Urinary bladder (tissue), 4 donors: ENCODE results near the gene CD19. TPM values are rescaled to one million over a fixed set of nuclear protein-coding genes. Genes with fewer than 3 reads are reported as not detected.
"Not testable (repeated sequence)": the region's sequence is repeated elsewhere in the genome, so short reads cannot be mapped to it uniquely, and the experiment has no call there.

Source experiments
- DNase-seq: peaks from one replicate; pipeline ENCODE4 v3.0.0-alpha.2; 2015; ENCODE audit errors: extremely low spot score
- H3K27ac ChIP-seq: one replicate; pipeline ENCODE4 v1.5.1; 2013; ENCODE audit warnings: low read depth, mild to moderate bottlenecking, moderate library complexity
- H3K36me3 ChIP-seq: one replicate; pipeline ENCODE4 v1.6.1; 2013; ENCODE audit warnings: mild to moderate bottlenecking, moderate library complexity; ENCODE audit not compliant: insufficient read depth
- H3K4me1 ChIP-seq: one replicate; pipeline ENCODE4 v1.6.1; 2013; ENCODE audit warnings: mild to moderate bottlenecking, moderate library complexity; ENCODE audit not compliant: insufficient read depth
- H3K4me3 ChIP-seq: one replicate; pipeline ENCODE4 v1.5.1; 2013; ENCODE audit warnings: low read depth, low read length
- WGBS: extraction: QIAGEN DNeasy Blood & Tissue Kit; methylation state at CpG from one replicate; pipeline ENCODE4 v1.1.7; 2013; 5-methylcytosine and 5-hydroxymethylcytosine counted together
- polyA plus RNA-seq: library from polyadenylated mRNA; stranded (reverse); fragments of 200-250 nt; gene quantifications from one replicate; pipeline ENCODE4 v1.2.3, GENCODE V29; 2013
- total RNA-seq: library from RNA; depleted of rRNA; stranded (reverse); fragments of >200 nt; gene quantifications from one replicate; pipeline ENCODE4 v1.2.3, GENCODE V29; 2014
- donor health status: healthy with polysubstance abuse.
- donor health status: healthy.

CD19 gene
- total and polyA plus RNA-seq, 2 donors, result 0.16 to 0.70 TPM

GRCh38 chr16:28967156-28967555 is 35.4 kb downstream of the CD19 start:
- WGBS, result 88% methylated on average over 4 of the region's 4 CpGs
- Histone ChIP-seq H3K4me1 (no peaks in the 10 kb centered on the region), H3K4me3 (no peak overlapping the region), H3K27ac (no peak overlapping the region), H3K36me3 (no peaks in the 10 kb centered on the region)
- no peak for DNase-seq

GRCh38 chr16:28969696-28970095 is 37.9 kb downstream of the CD19 start:
- DNase-seq, H3K4me1 ChIP-seq, H3K4me3 ChIP-seq, H3K36me3 ChIP-seq, H3K27ac ChIP-seq: not testable (repeated sequence)
- 89% methylated on average over 2 of the region's 2 CpGs for WGBS

GRCh38 chr16:28974007-28974436 is 42.3 kb downstream of the CD19 start:
- Histone ChIP-seq H3K27ac (peak overlapping the region; percentile 11), H3K36me3 (no peaks in the 10 kb centered on the region), H3K4me1 (no peaks in the 10 kb centered on the region), H3K4me3 (peak overlapping the region; percentile 89)
- under 1% methylated on average over 17 of the region's 17 CpGs for WGBS
- DNase-seq, result peak; percentile 7

DNA sequence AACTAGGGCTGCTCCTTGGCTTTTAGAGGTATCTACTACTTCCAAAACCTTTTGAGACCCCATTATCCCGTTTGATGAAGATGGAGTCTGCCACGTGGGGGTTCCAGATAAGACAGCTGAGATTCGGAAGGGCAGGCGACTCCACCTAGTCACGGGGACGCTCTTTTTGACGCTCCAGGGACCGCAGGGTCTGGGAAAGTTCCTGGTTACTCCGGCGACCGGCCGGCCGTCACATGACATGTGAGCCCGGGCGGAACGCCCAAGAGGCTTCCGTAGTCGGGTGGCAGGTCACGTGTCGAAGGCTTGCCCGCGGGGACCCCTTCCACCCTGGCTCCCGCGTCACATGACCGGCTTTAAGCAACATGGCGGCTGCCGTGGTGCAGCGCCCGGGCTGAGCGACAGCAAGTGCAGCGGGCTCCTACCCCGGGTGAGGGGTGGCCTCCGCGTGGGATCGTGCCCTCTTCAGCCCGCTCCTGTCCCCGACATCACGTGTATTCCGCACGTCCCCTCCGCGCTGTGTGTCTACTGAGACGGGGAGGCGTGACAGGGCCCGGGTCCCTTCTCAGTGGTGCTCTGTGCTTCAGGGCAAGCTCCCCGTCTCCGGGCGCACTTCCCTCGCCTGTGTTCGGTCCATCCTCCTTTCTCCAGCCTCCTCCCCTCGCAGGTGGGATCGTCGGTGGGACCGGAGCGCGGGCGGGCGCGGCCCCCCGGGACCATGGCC is 42.8 kb downstream of the CD19 start, which contains the start of gene SPNS1:
SPNS1 (plus strand) TSS at position 342 of the 721 bp plus-strand sequence; CDS start at position 716, 374 bp downstream.
- Histone ChIP-seq H3K4me1 (no peaks in the 10 kb centered on the region), H3K36me3 (no peaks in the 10 kb centered on the region), H3K27ac (peak within 1 kb of the TSS; percentile 44), H3K4me3 (peak within 1 kb of the TSS; percentile 89)
- DNase-seq, result peak; percentile 92
- under 1% methylated on average over 60 of the region's 60 CpGs for WGBS

- no peaks in the 10 kb centered on the region for H3K4me1 ChIP-seq
- H3K36me3 ChIP-seq, result no peaks in the 10 kb centered on the region
- H3K27ac ChIP-seq, result no peak overlapping the region
- 5% methylated on average over 30 of the region's 30 CpGs for WGBS
- H3K4me3 ChIP-seq, result peak overlapping the region; percentile 89
- no peak for DNase-seq
These were observed 43.4 kb downstream of the CD19 start for GRCh38 chr16:28975158-28975599.

DNA sequence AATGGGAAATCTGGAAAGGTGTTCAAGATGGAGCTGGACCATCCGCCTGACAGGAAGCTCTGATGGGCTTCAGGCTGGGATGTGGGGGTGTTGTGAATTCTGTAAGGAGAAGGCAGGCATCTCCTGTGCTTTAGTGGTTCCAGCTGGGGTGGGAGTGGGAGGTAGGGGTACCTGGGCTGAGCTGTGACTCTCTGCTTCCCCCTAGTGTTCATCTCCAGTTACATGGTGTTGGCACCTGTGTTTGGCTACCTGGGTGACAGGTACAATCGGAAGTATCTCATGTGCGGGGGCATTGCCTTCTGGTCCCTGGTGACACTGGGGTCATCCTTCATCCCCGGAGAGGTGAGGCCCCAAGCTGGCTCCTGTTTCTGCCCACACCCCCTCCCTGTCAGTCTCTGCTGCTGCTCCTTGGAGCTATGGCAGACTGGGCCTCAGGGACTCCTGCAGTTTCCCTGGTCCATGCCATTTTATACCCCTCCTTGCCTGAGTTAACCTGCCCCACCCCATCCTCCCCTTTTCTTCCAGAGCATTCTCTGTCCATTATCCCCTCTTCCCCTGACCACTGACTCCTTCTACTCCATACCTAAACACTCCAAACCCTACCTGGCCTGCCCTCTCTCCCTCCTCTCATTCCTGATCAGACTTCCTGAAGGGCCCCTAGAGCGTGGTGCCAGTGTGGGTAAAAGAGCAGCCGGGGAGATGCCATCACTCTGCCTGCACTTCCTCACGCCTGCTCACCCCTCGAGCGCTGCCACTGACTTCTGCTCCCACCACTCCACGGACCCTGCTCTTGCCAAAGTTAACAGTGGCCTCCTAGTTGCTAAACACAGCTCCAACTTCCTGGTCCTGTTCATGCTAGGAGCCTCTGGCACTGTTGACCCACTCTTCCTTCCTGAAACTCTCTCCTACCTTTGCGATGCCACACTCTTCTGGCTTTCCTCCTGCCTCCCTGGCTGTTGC is 46.2 kb downstream of the CD19 start:
- H3K4me1 ChIP-seq, result no peaks in the 10 kb centered on the region
- no peak overlapping the region for H3K4me3 ChIP-seq
- 81% methylated on average over 11 of the region's 11 CpGs for WGBS
- H3K27ac ChIP-seq, result no peak overlapping the region
- no peaks in the 10 kb centered on the region for H3K36me3 ChIP-seq
- DNase-seq, result no peak

- not testable (repeated sequence) for H3K36me3 ChIP-seq, H3K4me3 ChIP-seq, H3K27ac ChIP-seq, H3K4me1 ChIP-seq, DNase-seq
- 89% methylated on average over 7 of the region's 7 CpGs for WGBS
These were observed 48.6 kb downstream of the CD19 start for GRCh38 chr16:28980330-28980729.

DNA sequence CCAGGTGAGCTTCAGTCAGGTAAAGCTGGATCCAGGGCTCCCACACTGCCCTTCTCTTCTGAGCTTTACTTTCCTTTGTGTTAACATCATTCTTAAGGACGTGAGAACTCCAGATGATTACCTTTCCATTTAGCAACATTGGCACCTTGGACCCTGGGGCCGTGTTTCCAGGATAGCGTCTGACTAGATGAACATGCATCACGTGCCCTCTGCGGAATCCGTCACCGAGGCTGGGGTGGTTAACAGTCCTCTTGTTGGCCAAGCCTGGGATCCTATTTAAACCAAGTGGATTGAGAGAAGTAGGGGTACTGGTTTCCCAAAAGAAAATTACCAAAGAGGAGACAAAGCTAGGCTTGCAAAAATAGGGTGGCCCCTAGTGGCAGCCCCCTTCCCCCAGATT is 49.2 kb downstream of the CD19 start:
- Histone ChIP-seq H3K27ac (no peak overlapping the region), H3K4me1 (no peaks in the 10 kb centered on the region), H3K4me3 (no peak overlapping the region), H3K36me3 (peaks cover 5% of the 10 kb centered on the region)
- DNase-seq, result no peak
- WGBS, result 96% methylated on average over 7 of the region's 7 CpGs

DNA sequence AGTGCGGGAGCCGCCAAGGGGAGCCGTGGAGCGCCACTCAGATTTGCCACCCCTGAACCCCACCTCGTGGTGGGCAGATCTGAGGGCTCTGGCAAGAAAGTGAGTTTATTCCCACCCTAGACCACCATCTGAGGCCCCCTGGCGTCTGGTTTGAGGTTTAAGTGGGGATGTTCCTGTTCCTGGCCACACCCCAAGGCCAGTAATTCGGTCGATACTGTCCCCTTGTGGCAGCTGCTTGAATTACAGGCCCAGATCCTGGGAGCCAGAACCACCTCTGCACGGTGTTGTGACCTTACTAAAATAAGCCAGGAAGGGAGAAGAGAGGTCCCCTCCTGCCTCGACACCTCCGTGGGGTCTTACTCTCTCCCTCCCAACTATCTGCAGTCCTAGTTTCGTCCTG is 49.7 kb downstream of the CD19 start:
- DNase-seq, result no peak
- Histone ChIP-seq H3K4me1 (no peaks in the 10 kb centered on the region), H3K4me3 (no peak overlapping the region), H3K27ac (no peak overlapping the region), H3K36me3 (peaks cover 5% of the 10 kb centered on the region)
- 76% methylated on average over 12 of the region's 12 CpGs for WGBS

- no peak overlapping the region for H3K27ac ChIP-seq
- peaks cover 5% of the 10 kb centered on the region for H3K36me3 ChIP-seq
- 95% methylated on average over 10 of the region's 10 CpGs for WGBS
These were observed 50.6 kb downstream of the CD19 start for GRCh38 chr16:28982418-28982817.

DNA sequence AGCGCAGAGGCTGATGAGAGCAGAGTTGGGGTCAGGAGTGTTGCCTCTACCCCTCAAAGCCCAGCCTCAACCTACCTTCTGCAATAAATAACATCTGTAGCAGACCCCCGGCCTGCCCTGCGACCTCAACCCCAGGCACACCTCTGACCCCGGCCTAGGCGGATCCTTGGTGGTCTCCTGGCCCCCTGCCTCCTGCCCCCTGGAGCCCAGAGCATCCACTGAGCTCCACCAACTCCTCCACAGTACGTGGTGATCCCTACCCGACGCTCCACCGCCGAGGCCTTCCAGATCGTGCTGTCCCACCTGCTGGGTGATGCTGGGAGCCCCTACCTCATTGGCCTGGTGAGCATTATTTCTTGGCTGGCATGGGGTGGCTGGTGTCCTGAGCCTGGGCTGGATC is 51.2 kb downstream of the CD19 start:
- WGBS, result 93% methylated on average over 11 of the region's 11 CpGs
- Histone ChIP-seq H3K4me1 (no peaks in the 10 kb centered on the region), H3K27ac (no peak overlapping the region), H3K4me3 (no peak overlapping the region), H3K36me3 (peaks cover 5% of the 10 kb centered on the region)
- DNase-seq, result no peak

More at GRCh38 chr16:28982418-28982817, 50.6 kb downstream of the CD19 start:
- H3K4me1 ChIP-seq, result no peaks in the 10 kb centered on the region
- no peak overlapping the region for H3K4me3 ChIP-seq
- DNase-seq, result no peak

GRCh38 chr16:28983644-28984043 is 51.9 kb downstream of the CD19 start:
- H3K4me1 ChIP-seq, result no peaks in the 10 kb centered on the region
- no peak for DNase-seq
- H3K27ac ChIP-seq, result no peak overlapping the region
- H3K4me3 ChIP-seq, result no peak overlapping the region
- peaks cover 5% of the 10 kb centered on the region for H3K36me3 ChIP-seq
- 93% methylated on average over 18 of the region's 18 CpGs for WGBS

GRCh38 chr16:28984091-28984490 is 52.3 kb downstream of the CD19 start:
- H3K36me3 ChIP-seq, result peaks cover 5% of the 10 kb centered on the region
- no peaks in the 10 kb centered on the region for H3K4me1 ChIP-seq
- no peak for DNase-seq
- no peak overlapping the region for H3K27ac ChIP-seq
- WGBS, result 76% methylated on average over 12 of the region's 12 CpGs
- no peak overlapping the region for H3K4me3 ChIP-seq
